ENCODE measurements around the gene TMEM255B.
A peak's percentile ranks its signal among the peaks of the same experiment; 100 is the strongest.

The TMEM255B gene

DNA sequence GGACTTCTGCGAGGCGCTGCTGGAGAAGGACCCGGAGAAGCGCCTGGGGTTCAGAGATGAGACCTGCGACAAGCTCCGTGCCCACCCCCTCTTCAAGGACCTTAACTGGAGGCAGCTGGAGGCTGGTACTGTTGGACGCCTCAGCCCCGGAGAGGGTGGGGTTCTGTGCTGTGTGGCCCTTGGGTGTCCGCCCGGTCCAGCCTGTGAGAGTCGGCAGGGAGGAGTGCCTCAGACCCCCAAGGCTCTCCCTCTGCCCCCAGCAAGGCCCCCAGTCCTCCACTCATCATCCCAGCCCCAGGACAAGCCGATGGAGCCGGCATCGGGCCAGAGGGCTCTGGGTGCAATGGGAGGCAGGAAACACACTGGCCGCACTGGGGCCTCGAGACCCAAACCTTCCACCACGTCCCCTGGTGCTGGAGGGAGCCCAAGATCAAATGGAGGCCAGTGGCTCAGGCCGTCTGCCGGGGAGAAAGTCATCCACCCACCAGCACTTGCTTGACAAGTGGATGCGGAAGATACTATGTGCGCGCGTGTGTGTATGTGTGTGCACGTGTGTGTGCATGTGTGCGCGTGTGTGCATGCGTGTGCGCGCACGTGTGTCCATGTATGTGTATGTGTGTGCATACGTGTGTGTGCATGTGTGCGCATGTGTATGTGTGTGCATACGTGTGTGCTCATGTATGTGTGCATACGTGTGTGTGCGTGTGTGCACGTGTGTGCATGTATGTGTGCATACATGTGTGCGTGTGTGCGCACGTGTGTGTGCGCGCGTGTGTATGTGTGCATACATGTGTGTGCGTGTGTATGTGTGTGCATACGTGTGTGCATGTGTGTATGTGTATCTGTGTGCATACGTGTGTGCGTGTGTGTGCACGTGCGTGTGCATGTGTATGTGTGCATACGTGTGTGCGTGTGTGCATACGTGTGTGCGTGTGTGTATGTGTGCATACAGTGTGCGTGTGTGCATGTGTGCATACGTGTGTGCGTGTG, 25.8 kb upstream of the TMEM255B start:
- Histone ChIP-seq H3K4me3 (no peak overlapping the region), H3K9ac (no peak overlapping the region), H3K27me3 (peaks cover 50 to 89% (median 56%) of the 10 kb centered on the region in 11 experiments), H3K36me3 (no peaks in the 10 kb centered on the region), H3K4me2 (peak overlapping the region; percentile 59 to 81 (median 72); a peak in 21 of 22 replicates), H3K9me3 (replicated peaks in 1 of 11) (peaks cover 2 to 14% (median 5%) of the 10 kb centered on the region in 11 experiments; a peak in 18 of 22 replicates), H3K4me1 (peaks cover 43 to 64% (median 59%) of the 10 kb centered on the region in 10 experiments), H4K20me1 (peaks cover 0 to 52% (median 11%) of the 10 kb centered on the region in 11 experiments; a peak in 10 of 22 replicates), H3K27ac (no peak overlapping the region)
- TF ChIP-seq Cebpa-rat (IDR thresholded peaks at IDR 0.05) = no peak

DNA sequence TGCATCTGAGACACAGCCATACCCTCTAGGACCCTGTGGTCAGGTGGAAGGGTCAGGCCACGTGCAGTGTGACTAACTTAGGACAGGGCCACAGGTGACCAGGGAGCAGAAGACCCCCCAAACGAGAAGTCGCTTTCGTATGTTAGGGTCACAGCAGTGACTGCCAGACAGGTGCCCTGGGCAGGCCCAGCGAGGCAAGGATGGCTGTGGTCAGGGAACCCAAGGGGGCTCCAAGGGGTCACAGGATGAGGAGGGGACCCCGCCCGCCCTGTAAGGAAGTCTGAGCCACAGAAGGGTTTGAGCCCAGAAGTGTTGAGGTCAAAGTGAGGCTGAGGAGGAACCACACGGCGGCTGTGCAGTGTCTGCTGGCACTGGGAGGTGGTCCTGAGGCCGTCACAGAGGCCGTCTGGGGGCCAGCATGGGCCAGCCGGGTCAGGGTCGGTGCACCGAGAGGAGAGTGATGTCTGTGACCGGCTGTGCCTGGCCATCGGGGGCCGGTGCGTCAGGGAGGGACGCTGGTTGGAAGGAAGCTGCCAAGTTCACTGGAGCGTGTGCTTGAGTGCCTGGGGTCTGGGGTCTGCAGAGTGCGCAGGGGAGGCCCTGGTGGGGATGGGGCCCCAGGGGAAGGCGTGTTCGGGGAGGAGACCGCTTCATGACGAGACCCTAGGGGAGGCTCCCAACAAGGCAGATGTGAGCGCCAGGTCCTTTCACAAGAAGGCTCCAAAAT, 24.8 kb upstream of the TMEM255B start:
- peak overlapping the region in 1 of 11 experiments; percentile 37; a peak in 1 of 22 replicates for H3K9ac ChIP-seq
- H3K27ac ChIP-seq = 0 out of 22 replicates have a peak overlapping the region, but pooled peaks of 1 of the 11 experiments have one; percentile 11
- peaks cover 0 to 51% (median 11%) of the 10 kb centered on the region in 11 experiments; a peak in 10 of 22 replicates for H4K20me1 ChIP-seq
- H3K4me2 ChIP-seq = peak overlapping the region; percentile 35 to 93 (median 80); a peak in 21 of 22 replicates
- H3K4me1 ChIP-seq = peaks cover 43 to 67% (median 60%) of the 10 kb centered on the region in 10 experiments
- H3K27me3 ChIP-seq = peaks cover 40 to 89% (median 56%) of the 10 kb centered on the region in 11 experiments
- H3K4me3 ChIP-seq = peak overlapping the region in 2 of 10 experiments; percentile 6 to 14; a peak in 1 of 20 replicates
- no peaks in the 10 kb centered on the region for H3K36me3 ChIP-seq
- TF ChIP-seq Cebpa-rat (IDR thresholded peaks at IDR 0.05) = no peak
- peaks cover 0 to 8% (median 0%) of the 10 kb centered on the region in 11 experiments; a peak in 8 of 22 replicates for H3K9me3 ChIP-seq (replicated peaks in 1 of 11)

DNA sequence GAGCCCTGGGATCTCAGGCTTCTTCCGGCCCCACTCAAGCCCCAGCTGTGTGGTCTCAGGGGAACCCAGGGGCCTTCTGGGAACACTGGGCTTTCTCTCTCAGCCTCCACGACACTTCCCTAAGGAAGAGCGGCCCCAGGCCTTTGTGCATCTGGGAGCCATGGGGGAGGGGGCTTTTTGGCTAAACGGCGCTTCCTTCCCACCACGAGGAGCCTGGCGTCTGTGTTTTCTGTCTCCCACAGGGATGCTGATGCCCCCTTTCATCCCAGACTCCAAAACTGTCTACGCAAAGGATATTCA, 24.2 kb upstream of the TMEM255B start:
- peaks cover 0 to 51% (median 15%) of the 10 kb centered on the region in 11 experiments; a peak in 15 of 22 replicates for H4K20me1 ChIP-seq
- no peaks in the 10 kb centered on the region for H3K36me3 ChIP-seq
- peaks cover 0 to 8% (median 0%) of the 10 kb centered on the region in 11 experiments; a peak in 8 of 22 replicates for H3K9me3 ChIP-seq (replicated peaks in 1 of 11)
- H3K27me3 ChIP-seq = peaks cover 40 to 89% (median 56%) of the 10 kb centered on the region in 11 experiments
- peaks cover 43 to 72% (median 65%) of the 10 kb centered on the region in 10 experiments for H3K4me1 ChIP-seq
- peak overlapping the region; percentile 35 to 93 (median 80); a peak in 21 of 22 replicates for H3K4me2 ChIP-seq
- peak overlapping the region in 2 of 10 experiments; percentile 6 to 14; a peak in 1 of 20 replicates for H3K4me3 ChIP-seq
- 0 out of 22 replicates have a peak overlapping the region, but pooled peaks of 1 of the 11 experiments have one; percentile 11 for H3K27ac ChIP-seq
- H3K9ac ChIP-seq = peak overlapping the region in 1 of 11 experiments; percentile 37; a peak in 1 of 22 replicates
- no peak for TF ChIP-seq Cebpa-rat (IDR thresholded peaks at IDR 0.05)

DNA sequence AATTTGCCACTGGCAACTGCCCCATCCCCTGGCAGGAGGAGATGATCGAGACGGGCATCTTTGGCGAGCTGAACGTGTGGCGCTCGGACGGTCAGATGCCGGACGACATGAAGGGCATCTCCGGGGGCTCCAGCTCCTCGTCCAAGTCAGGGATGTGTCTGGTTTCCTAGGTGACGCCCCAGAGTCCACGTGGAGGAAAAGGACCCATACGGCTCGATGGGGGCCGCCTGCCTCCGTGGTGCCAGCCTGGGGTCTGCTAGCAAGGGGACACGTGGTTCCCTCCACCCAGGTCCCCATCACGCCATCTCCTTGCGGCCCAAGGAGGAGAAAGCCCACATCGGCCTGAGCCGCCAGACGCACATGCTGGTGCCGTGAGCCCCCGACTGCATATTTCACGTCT, 23.8 kb upstream of the TMEM255B start:
- H3K4me3 ChIP-seq = 0 out of 20 replicates have a peak overlapping the region, but pooled peaks of 1 of the 10 experiments have one; percentile 6
- peaks cover 0 to 8% (median 0%) of the 10 kb centered on the region in 11 experiments; a peak in 8 of 22 replicates for H3K9me3 ChIP-seq (replicated peaks in 1 of 11)
- H3K9ac ChIP-seq = peak overlapping the region in 1 of 11 experiments; percentile 37; a peak in 1 of 22 replicates
- no peak for TF ChIP-seq Cebpa-rat (IDR thresholded peaks at IDR 0.05)
- H3K4me2 ChIP-seq = peak overlapping the region; percentile 35 to 93 (median 80); a peak in 20 of 22 replicates
- no peaks in the 10 kb centered on the region for H3K36me3 ChIP-seq
- peaks cover 0 to 55% (median 19%) of the 10 kb centered on the region in 11 experiments; a peak in 15 of 22 replicates for H4K20me1 ChIP-seq
- peaks cover 40 to 89% (median 56%) of the 10 kb centered on the region in 11 experiments for H3K27me3 ChIP-seq
- H3K4me1 ChIP-seq = peaks cover 47 to 77% (median 70%) of the 10 kb centered on the region in 10 experiments
- H3K27ac ChIP-seq = no peak overlapping the region

GRCh38 chr13:113735750-113736149, 23.3 kb upstream of the TMEM255B start:
- TF ChIP-seq Cebpa-rat (IDR thresholded peaks at IDR 0.05) = no peak
- H3K27me3 ChIP-seq = peaks cover 40 to 89% (median 56%) of the 10 kb centered on the region in 11 experiments
- no peak overlapping the region for H3K27ac ChIP-seq
- H3K4me2 ChIP-seq = peak overlapping the region; percentile 32 to 93 (median 80); a peak in 21 of 22 replicates
- no peak overlapping the region; a peak in 2 of 20 replicates for H3K4me3 ChIP-seq
- H3K4me1 ChIP-seq = peaks cover 53 to 82% (median 75%) of the 10 kb centered on the region in 10 experiments
- peaks cover 0 to 60% (median 25%) of the 10 kb centered on the region in 11 experiments; a peak in 17 of 22 replicates for H4K20me1 ChIP-seq
- no peaks in the 10 kb centered on the region for H3K36me3 ChIP-seq
- peaks cover 0 to 8% (median 0%) of the 10 kb centered on the region in 11 experiments; a peak in 8 of 22 replicates for H3K9me3 ChIP-seq (replicated peaks in 1 of 11)
- 0 out of 22 replicates have a peak overlapping the region, but pooled peaks of 1 of the 11 experiments have one; percentile 4 for H3K9ac ChIP-seq

GRCh38 chr13:113736258-113736731, 22.7 kb upstream of the TMEM255B start:
- Histone ChIP-seq H3K9ac (peak overlapping the region in 1 of 11 experiments; percentile 4; a peak in 1 of 22 replicates), H3K4me3 (no peak overlapping the region; a peak in 2 of 20 replicates), H4K20me1 (peaks cover 0 to 63% (median 29%) of the 10 kb centered on the region in 11 experiments; a peak in 17 of 22 replicates), H3K27ac (no peak overlapping the region), H3K27me3 (peaks cover 35 to 89% (median 55%) of the 10 kb centered on the region in 11 experiments), H3K36me3 (no peaks in the 10 kb centered on the region), H3K4me2 (peak overlapping the region; percentile 32 to 93 (median 80)), H3K4me1 (peaks cover 58 to 85% (median 79%) of the 10 kb centered on the region in 10 experiments), H3K9me3 (replicated peaks in 1 of 11) (peaks cover 0 to 8% (median 0%) of the 10 kb centered on the region in 11 experiments; a peak in 8 of 22 replicates)
- no peak for TF ChIP-seq Cebpa-rat (IDR thresholded peaks at IDR 0.05)

DNA sequence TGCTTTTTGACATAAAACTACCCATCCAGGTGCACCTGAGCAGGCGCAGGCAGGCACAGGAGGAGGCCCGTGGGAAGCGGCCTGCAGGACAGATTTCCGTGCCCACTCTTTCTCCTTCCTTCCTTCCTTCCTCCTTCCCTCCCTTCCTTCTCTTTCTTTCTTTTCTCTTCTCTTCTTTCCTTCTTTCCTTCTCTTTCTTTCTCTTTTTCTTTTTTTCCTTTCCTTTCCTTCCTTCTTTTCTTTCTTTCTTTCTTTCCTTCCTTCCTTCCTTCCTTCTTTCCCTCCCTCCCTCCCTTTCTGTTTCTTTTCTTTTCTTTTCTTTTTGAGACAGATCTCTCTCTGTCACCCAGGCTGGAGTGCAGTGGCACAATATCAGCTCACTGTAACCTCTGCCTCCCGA, 21.2 kb upstream of the TMEM255B start:
- peaks cover 64 to 85% (median 79%) of the 10 kb centered on the region in 10 experiments for H3K4me1 ChIP-seq
- H3K27me3 ChIP-seq = peaks cover 20 to 89% (median 43%) of the 10 kb centered on the region in 11 experiments; a peak in 21 of 22 replicates
- peaks cover 0 to 63% (median 32%) of the 10 kb centered on the region in 11 experiments; a peak in 18 of 22 replicates for H4K20me1 ChIP-seq
- H3K27ac ChIP-seq = no peak overlapping the region
- no peak for TF ChIP-seq Cebpa-rat (IDR thresholded peaks at IDR 0.05)
- no peak overlapping the region for H3K9ac ChIP-seq
- no peaks in the 10 kb centered on the region for H3K36me3 ChIP-seq
- H3K4me3 ChIP-seq = no peak overlapping the region
- H3K4me2 ChIP-seq = peak overlapping the region in 3 of 11 experiments; percentile 28 to 80 (median 36); a peak in 2 of 22 replicates
- peaks cover 0 to 8% (median 0%) of the 10 kb centered on the region in 11 experiments; a peak in 8 of 22 replicates for H3K9me3 ChIP-seq (replicated peaks in 1 of 11)

All from BLaER1 treated with 17β-estradiol and CSF1 and Interleukin-3, amounts not matched to agents 10 nM and 100 nM (cell line).